Breast epithelium (tissue), 4 donors: ENCODE data around the gene ATXN3L. TPM values are rescaled to one million over a fixed set of nuclear protein-coding genes. Genes with fewer than 3 reads are reported as not detected.

ENCODE experiments used
- DNase-seq, 2 donors: peaks; one replicate each; pipeline ENCODE4 v3.0.0-alpha.2; 2019; ENCODE audit warnings: low spot score in 2 of 2
- H3K27ac ChIP-seq, 2 donors: fragments of 200-600 bp; sonication (generic) in 1 of 2; one replicate each; pipeline ENCODE4 v1.5.1; 2016 to 2019; ENCODE audit warnings: mild to moderate bottlenecking in 1 of 2
- H3K27me3 ChIP-seq, 2 donors: fragments of 200-600 bp; sonication (generic) in 1 of 2; one replicate each; pipeline versions ENCODE4 v1.5.1 to v1.6.0; 2017 to 2019; ENCODE audit warnings: control low read depth in 1 of 2, mild to moderate bottlenecking in 1 of 2
- H3K36me3 ChIP-seq: fragments of 200-600 bp; one replicate; pipeline ENCODE4 v1.5.1; 2019
- H3K4me1 ChIP-seq, 2 donors: fragments of 200-600 bp; sonication (generic); one replicate each; pipeline ENCODE4 v1.5.1; 2016 to 2019; ENCODE audit warnings: control low read depth in 1 of 2
- H3K4me3 ChIP-seq, 3 donors: fragments of 200-600 bp; sonication (generic); 1 replicate in 2 of 3; 2 replicates in 1 of 3; pipeline ENCODE4 v1.5.1; 2016 to 2019; ENCODE audit warnings: mild to moderate bottlenecking in 3 of 3, moderate library complexity in 2 of 3
- H3K9me3 ChIP-seq, 2 donors: fragments of 200-600 bp; sonication (generic) in 1 of 2; one replicate each; pipeline ENCODE4 v1.5.1; 2016 to 2019; ENCODE audit warnings: control low read depth in 1 of 2
- CTCF ChIP-seq, 3 donors: fragments of 450-650 bp; IDR thresholded peaks; one replicate each; pipeline ENCODE4 v1.5.1; 2016 to 2017; ENCODE audit warnings: antibody characterized with exemption in 3 of 3, mild to moderate bottlenecking in 3 of 3, moderate library complexity in 3 of 3
- POLR2A ChIP-seq: fragments of 450-650 bp; IDR thresholded peaks from one replicate; pipeline ENCODE4 v1.6.1; 2016; ENCODE audit warnings: antibody characterized with exemption, mild to moderate bottlenecking, moderate library complexity
- POLR2AphosphoS5 ChIP-seq, 3 donors: sonication (generic); formaldehyde crosslinking; IDR thresholded peaks; one replicate each; pipeline ENCODE4 v1.6.1; 2017; ENCODE audit warnings: antibody characterized with exemption in 3 of 3
- intact Hi-C: fragments of 100-400 bp; cut with DNase I; formaldehyde crosslinking; loops from one replicate; pipeline ENCODE4 v1.15.1; 2023; ENCODE audit warnings: low total_unique reads
- total RNA-seq, 3 donors: library from RNA; depleted of rRNA; stranded (reverse); fragments of >200 nt; gene quantifications; one replicate each; pipeline ENCODE4 v1.1.0, GENCODE V29; 2016

ATXN3L gene
- not detected for total RNA-seq

- TF ChIP-seq POLR2A (no peak), CTCF (IDR thresholded peaks at IDR 0.05) (no peak), POLR2AphosphoS5 (IDR thresholded peaks at IDR 0.05) (no peak)
- DNase-seq = no peak
- Histone ChIP-seq H3K27me3 (peaks cover 0 to 20% of the 10 kb centered on the region in 2 donors), H3K36me3 (no peaks in the 10 kb centered on the region), H3K27ac (no peak within 1 kb of the TSS), H3K4me1 (no peaks in the 10 kb centered on the region), H3K9me3 (no peaks in the 10 kb centered on the region), H3K4me3 (no peak within 1 kb of the TSS)
- intact Hi-C loops = no loop called here
Measured at GRCh38 chrX:13319953-13320352, at the start of gene ATXN3L. ATXN3L (minus strand) TSS chrX:13320053; CDS start chrX:13319934, 119 bp downstream.

GRCh38 chrX:13369256-13370030 is 49.6 kb upstream of the ATXN3L start:
- Histone ChIP-seq H3K9me3 (no peaks in the 10 kb centered on the region), H3K27me3 (peaks cover 0 to 44% of the 10 kb centered on the region in 2 donors), H3K36me3 (no peaks in the 10 kb centered on the region), H3K4me3 (no peak overlapping the region), H3K4me1 (no peaks in the 10 kb centered on the region), H3K27ac (no peak overlapping the region)
- no peak for DNase-seq
- no peak for TF ChIP-seq POLR2A
- no peak for TF ChIP-seq CTCF (IDR thresholded peaks at IDR 0.05)
- no peak for TF ChIP-seq POLR2AphosphoS5 (IDR thresholded peaks at IDR 0.05)
- intact Hi-C loops = no loop called here

GRCh38 chrX:13367950-13368349 is 48.1 kb upstream of the ATXN3L start:
- H3K4me3 ChIP-seq = no peak overlapping the region
- H3K27ac ChIP-seq = no peak overlapping the region
- H3K27me3 ChIP-seq = peaks cover 0 to 50% of the 10 kb centered on the region in 2 donors
- no peak for DNase-seq
- H3K4me1 ChIP-seq = no peaks in the 10 kb centered on the region
- no peaks in the 10 kb centered on the region for H3K9me3 ChIP-seq
- no peaks in the 10 kb centered on the region for H3K36me3 ChIP-seq
- TF ChIP-seq POLR2AphosphoS5 (IDR thresholded peaks at IDR 0.05) (no peak), POLR2A (no peak), CTCF (IDR thresholded peaks at IDR 0.05) (no peak)
- intact Hi-C loops = no loop called here

- no peaks in the 10 kb centered on the region for H3K9me3 ChIP-seq
- no peaks in the 10 kb centered on the region for H3K36me3 ChIP-seq
- peaks cover 0 to 45% of the 10 kb centered on the region in 2 donors for H3K27me3 ChIP-seq
- H3K4me3 ChIP-seq = no peak overlapping the region
- H3K27ac ChIP-seq = no peak overlapping the region
- TF ChIP-seq CTCF (IDR thresholded peaks at IDR 0.05) (no peak), POLR2A (no peak), POLR2AphosphoS5 (IDR thresholded peaks at IDR 0.05) (no peak)
- H3K4me1 ChIP-seq = no peaks in the 10 kb centered on the region
- DNase-seq = no peak
- intact Hi-C loops = no loop called here
Measured at GRCh38 chrX:13366698-13367097, 46.8 kb upstream of the ATXN3L start.

GRCh38 chrX:13365161-13365560 is 45.3 kb upstream of the ATXN3L start:
- DNase-seq = no peak
- no peaks in the 10 kb centered on the region for H3K4me1 ChIP-seq
- no peaks in the 10 kb centered on the region for H3K9me3 ChIP-seq
- no peak overlapping the region for H3K27ac ChIP-seq
- no peaks in the 10 kb centered on the region for H3K36me3 ChIP-seq
- TF ChIP-seq POLR2AphosphoS5 (IDR thresholded peaks at IDR 0.05) = no peak
- TF ChIP-seq POLR2A = no peak
- TF ChIP-seq CTCF (IDR thresholded peaks at IDR 0.05) = no peak
- intact Hi-C loops = no loop called here
- no peak overlapping the region for H3K4me3 ChIP-seq
- H3K27me3 ChIP-seq = peaks cover 0 to 36% of the 10 kb centered on the region in 2 donors
